HG03060 (cell line): ENCODE results near the gene FCN2.
"Not testable (repeated sequence)": the region's sequence is repeated elsewhere in the genome, so short reads cannot be mapped to it uniquely, and the experiment has no call there.

Experiments
- ATAC-seq: cut with Tn5 transposase; IDR thresholded peaks from one replicate; pipeline ENCODE4 v1.9.1; 2021; ENCODE audit warnings: low read depth, moderate number of reproducible peaks; ENCODE audit not compliant: unreplicated experiment

FCN2 gene

DNA sequence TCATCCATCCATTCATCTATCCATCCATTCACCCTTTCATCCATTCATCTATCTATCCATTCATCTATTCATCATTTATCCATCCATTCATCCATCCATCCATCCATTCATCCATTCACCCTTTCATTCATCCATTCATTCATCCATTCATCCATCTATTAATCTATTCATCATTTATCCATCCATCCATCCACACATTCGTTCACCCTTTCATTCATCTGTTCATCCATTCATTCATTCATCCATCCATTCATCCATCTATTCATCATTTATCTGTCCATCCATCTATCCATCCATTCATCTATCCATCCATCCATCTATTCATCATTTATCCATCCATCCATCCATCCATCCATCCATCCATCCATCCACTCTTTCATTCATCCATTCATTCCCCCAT lies 33.9 kb upstream of the FCN2 start:
- ATAC-seq, result no peak

GRCh38 chr9:134847138-134847537 lies 33.5 kb upstream of the FCN2 start:
- ATAC-seq, result no peak

DNA sequence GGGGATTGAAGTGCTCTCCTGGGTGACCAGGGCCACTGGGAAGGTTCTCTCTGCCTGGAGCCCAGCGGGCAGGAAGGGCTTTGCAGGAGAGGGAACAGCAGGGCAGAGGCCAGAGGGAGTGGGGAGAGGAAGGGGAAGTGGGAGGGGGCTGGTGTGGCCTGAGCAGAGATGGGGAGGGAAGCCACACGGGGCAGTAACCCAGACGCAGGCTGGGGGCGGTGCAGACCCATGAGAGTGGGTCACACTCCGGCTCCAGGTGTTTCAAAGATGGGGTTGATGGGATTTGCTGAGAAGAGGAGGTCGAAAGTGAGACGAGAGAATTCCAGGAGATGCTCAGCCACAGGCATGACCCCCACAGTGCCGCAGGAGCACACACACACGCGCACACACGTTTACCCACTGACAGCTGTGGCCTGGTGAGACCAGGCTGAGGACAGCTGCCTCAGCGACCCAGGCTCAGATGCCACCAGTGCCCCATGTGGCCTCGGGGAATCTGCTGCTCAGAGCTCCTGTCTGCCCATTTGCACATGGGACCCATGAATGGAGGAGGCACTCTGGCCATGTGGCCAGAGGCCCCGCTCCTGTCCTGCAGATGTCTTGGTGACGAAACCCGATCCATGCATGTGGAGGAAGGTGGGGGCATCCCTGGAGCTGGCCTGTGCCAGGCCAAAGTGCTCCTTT lies 32.7 kb upstream of the FCN2 start:
- no peak for ATAC-seq

DNA sequence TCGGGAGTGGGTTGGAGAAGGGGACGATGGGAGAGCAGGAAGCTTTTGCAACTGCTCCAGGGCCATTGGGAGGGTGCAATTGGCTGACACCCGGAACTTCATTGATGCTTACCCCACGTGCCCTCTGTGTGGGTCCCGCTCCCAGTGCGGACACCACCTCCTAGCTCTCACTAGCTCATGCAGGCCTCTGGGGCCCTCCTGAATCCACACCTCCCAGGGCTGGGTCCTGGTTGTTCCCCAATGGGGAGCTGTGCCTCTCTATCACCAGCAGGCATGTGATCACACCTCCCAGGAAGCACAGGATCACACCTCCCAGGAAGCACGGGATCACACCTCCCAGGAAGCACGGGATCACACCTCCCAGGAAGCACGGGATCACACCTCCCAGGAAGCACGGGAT lies 32.1 kb upstream of the FCN2 start:
- no peak for ATAC-seq

DNA sequence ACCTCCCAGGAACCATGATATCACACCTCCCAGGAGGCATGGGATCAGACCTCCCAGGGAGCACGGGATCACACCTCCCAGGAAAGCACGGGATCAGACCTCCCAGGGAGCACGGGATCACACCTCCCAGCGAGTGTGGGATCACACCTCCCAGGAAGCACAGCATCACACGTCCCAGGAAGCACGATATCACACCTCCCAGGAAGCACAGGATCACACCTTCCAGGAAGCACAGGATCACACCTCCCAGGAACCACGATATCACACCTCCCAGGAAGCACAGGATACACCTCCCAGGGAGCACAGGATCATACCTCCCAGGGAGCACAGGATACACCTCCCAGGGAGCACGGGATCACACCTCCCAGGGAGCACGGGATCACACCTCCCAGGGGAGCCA lies 30.0 kb upstream of the FCN2 start:
- no peak for ATAC-seq

DNA sequence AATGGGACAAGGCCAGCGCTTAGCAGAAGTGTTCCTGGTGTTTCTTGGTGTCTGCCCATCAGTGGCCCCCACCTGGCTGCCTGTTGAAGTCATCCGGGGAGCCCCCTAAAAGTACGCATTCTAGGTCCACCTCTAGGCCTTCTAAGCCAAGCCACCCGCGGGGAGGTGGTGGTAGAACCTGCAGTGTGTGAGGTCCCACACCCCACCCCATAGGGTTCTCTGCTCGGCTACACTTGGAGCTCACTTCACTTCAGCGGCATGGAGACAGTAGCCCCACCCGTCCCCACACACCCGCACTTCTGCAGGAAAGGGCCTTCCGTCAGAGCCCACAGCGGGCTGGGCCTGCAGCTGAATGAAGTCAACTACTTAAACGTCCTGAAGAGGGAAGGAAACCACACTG lies 29.6 kb upstream of the FCN2 start:
- ATAC-seq, result no peak

GRCh38 chr9:134852906-134853654 lies 27.5 kb upstream of the FCN2 start:
- no peak for ATAC-seq

DNA sequence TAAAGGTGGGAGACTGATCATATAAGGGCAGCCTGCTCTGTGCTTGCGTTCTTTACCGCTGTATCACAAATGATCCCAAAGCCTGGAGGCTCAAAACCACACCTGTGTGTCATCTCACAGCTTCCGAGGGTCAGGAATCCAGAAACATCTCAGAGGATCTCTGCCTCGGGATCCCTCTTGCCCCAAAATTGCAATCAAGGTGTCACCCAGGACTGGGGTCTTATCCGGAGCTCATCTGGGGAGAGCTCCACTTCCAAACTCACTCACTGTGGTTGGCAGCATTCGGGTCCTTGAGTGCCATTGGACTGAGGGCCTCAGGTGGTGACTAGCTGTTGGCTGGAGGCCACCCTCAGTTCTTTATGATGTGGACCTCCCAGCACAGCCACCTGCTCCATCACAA lies 26.7 kb upstream of the FCN2 start:
- no peak for ATAC-seq

DNA sequence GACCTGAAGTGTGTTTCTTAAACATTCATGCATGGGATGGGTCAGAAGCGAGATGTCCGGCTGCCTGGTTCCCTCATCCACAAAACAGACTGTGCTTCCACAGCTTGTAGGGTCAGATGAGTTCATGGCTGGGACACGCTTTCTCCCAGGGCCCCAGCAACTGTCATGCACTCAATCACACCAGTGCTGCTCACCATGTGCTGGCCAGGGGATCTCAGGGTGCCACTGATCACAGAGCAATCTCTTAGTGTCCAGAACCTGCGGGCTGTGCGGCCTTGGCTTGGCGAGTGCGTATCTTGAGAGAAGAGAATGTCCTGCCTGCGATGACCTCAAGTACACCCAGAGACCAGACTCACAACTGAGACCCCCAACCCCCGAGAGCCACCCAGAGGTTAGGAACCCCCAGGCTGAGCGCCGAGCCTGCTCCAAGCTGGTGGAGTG lies 26.0 kb upstream of the FCN2 start:
- ATAC-seq, result no peak

GRCh38 chr9:134855231-134855899 lies 25.2 kb upstream of the FCN2 start:
- ATAC-seq, result no peak

- ATAC-seq, result no peak
These were observed 24.7 kb upstream of the FCN2 start for GRCh38 chr9:134855900-134856377.

DNA sequence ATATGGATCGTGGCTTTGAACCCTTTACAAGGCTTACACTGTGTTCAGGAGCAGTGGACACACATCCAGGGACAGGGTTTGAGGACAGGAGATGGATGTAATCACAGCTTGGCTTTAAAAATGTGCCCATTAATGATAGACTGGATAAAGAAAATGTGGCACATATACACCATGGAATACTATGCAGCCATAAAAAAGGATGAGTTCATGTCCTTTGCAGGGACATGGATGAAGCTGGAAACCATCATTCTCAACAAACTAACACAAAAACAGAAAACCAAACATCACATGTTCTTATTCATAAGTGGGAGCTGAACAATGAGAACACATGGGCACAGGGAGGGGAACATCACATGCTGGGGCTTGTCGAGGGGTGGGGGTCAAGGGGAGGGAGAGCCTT lies 23.2 kb upstream of the FCN2 start:
- ATAC-seq, result not testable (repeated sequence)

DNA sequence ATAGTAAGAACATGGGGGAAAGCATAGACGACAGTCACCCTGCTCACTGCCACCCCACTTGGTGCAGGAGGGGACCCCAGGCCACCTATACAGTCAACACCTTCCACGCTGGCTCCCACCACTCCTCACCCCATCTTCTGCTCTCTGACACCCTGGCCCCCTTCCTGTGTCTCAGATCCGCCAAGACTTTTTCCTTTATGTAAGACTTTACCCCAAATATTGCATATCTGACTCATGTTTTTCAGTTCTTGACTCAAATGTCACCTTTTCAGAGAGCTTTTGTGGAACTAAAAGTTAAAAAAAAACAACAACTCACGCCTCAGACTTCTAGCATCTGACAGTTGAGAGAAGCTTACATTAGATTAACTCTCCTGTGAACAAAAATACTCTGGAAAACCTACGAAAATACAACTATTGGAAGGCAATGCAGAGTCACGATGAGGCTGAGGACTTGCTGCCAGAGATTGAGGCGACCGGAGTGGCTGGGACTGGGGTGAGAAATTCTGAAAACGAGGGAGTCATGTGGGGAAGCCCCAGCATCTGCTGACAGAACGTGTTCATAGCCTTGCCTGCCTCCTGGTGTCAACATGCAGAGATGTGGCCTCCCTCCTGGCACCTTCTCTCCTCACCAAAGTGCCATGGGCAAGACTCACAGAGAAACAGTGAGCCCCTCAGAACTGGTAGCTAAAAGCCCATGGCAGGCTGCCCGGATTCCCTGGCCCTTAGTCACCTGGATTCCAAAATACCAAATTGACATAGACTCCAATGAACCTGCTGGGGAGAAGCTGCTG lies 22.4 kb upstream of the FCN2 start:
- ATAC-seq, result no peak

- ATAC-seq, result no peak
These were observed 20.1 kb upstream of the FCN2 start for GRCh38 chr9:134860510-134860909.

- no peak for ATAC-seq
These were observed 18.8 kb upstream of the FCN2 start for GRCh38 chr9:134861595-134862334.

DNA sequence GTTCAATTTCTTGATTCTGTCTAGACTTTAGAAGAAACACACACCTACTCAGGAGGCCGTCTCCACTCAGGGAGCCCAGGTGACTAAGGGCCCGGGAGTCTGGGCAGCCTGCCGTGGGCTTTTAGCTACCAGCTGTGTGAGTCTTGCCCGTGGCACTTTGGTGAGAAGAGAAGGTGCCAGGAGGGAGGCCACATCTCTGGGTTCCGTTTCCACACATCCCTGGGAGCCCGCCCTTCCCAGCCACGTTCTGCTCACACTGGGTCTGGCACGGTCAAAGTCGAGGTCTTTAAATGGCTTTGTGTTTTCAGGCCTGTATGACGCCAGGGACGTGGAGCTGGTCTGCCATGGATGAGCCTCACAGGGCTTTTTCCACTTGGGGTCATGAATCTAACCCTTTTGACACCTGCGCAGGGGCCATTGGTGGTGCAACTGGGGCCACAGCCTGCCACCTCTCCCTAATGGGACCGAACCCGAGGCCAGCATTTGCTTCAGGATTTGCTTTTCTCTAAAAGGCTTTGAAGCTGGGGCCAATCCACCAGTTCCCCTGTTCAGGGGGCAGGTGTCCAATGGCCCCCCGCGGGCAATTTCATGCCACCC lies 17.2 kb upstream of the FCN2 start:
- ATAC-seq, result no peak

DNA sequence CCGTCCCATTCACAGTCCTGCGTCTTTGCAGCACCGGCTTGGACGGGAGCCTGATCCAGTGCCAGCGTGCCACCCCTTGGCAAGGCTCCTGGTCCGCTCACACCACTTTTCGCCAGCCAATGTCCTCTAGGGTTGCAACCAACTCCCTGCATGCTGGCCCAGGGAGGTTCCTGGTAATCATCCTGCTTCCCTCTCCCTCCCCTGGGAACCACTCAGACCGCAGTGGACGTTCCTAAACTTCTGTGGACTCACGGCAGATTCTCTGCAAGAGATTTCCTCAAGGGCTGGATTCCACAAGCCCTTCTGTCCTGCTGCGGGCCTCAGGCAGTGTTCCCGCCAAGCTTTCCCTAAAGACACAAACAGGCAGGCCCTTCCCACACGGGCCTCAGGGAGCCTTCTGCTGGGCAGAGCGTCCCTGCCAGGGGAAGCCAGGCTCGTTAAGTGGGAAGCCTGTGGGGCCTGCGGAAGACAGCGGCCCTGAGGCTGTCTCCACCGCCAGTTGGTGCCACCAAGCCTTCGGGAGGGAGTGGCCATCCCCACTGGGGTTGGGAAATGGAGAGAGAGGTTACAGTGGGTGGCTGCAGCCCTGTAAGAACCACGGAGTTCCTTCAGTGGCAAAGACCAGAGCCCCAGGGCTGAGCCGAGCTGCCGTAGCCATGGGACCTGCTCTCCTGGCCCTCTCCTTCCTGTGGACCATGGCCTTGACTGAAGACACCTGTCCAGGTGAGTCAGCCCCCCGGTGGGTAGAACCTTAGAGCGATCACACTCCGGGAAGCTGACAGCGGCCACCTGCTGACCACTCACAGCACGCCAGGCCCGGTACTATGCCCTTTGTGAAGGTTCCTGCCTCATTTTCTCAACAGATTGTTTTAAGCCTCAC lies 16.4 kb upstream of the FCN2 start:
- ATAC-seq, result no peak

- no peak for ATAC-seq
These were observed 15.8 kb upstream of the FCN2 start for GRCh38 chr9:134864821-134865190.
